B cell (primary cell): ENCODE data around the gene NR2E1. TPM values are rescaled to one million over a fixed set of nuclear protein-coding genes. Genes with fewer than 3 reads are reported as not detected.

ENCODE experiments used
- ATAC-seq: fragments of 200-7000 bp; cut with Tn5 transposase; one replicate; pipeline ENCODE4 v1.10.0; 2021; ENCODE audit warnings: low read depth, mild to moderate bottlenecking, moderate number of reproducible peaks, moderate library complexity
- CTCF ChIA-PET: fragments of 350-600 bp; sonication (Branson Sonifier 250); formaldehyde crosslinking; loops from one replicate; lab custom pipeline; 2021; ENCODE audit warnings: antibody characterized with exemption, inconsistent platforms; lab: Charles Lee
- POLR2A ChIA-PET: fragments of 350-600 bp; sonication (Branson Sonifier 250); formaldehyde crosslinking; loops from one replicate; lab custom pipeline; 2021; ENCODE audit warnings: antibody characterized with exemption; lab: Charles Lee
- DNase-seq: peaks from one replicate; pipeline ENCODE4 v3.0.0; 2013
- H2AFZ ChIP-seq: 2 replicates; pipeline ENCODE4 v1.6.1; 2012; ENCODE audit warnings: mild to moderate bottlenecking, low read depth, low read length; ENCODE audit not compliant: insufficient read depth, poor library complexity, severe bottlenecking
- H3K27ac ChIP-seq, 2 donors: 1 replicate in 1 of 2; 2 replicates in 1 of 2; pipeline ENCODE4 v1.5.1; 2012 to 2013; ENCODE audit warnings: low read length in 2 of 2, mild to moderate bottlenecking in 2 of 2, moderate library complexity in 1 of 2
- H3K27me3 ChIP-seq, 4 experiments: fragments of 200-600 bp in 1 of 4; sonication (generic) in 1 of 4; replicated peaks in 1 of 4; 1 replicate in 2 of 4; 2 replicates in 2 of 4; pipeline versions ENCODE4 v1.6.1 to v1.7.0; 2013 to 2016; ENCODE audit warnings: low read length in 3 of 4, mild to moderate bottlenecking in 2 of 4, mixed read lengths in 1 of 4, moderate library complexity in 1 of 4; ENCODE audit not compliant: insufficient read depth in 4 of 4, control insufficient read depth in 3 of 4; ENCODE audit errors: control extremely low read depth in 1 of 4
- H3K36me3 ChIP-seq, 2 experiments: replicated peaks in 1 of 2; 1 replicate in 1 of 2; 2 replicates in 1 of 2; pipeline versions ENCODE4 v1.6.1 to v1.7.1; 2013; ENCODE audit warnings: low read length in 1 of 2; ENCODE audit not compliant: insufficient read depth in 2 of 2, control insufficient read depth in 1 of 2; ENCODE audit errors: control extremely low read depth in 1 of 2, extremely low read depth in 1 of 2
- H3K4me1 ChIP-seq, 2 donors: fragments of 200-600 bp in 1 of 2; sonication (generic) in 1 of 2; 1 replicate in 1 of 2; 2 replicates in 1 of 2; pipeline versions ENCODE4 v1.5.1 to v1.6.1; 2013 to 2017; ENCODE audit warnings: low read length in 2 of 2; ENCODE audit not compliant: control insufficient read depth in 2 of 2, insufficient read depth in 2 of 2
- H3K4me2 ChIP-seq: replicated peaks from 2 replicates; pipeline ENCODE3; 2012; ENCODE audit warnings: mild to moderate bottlenecking, low read depth, low read length; ENCODE audit not compliant: poor library complexity, severe bottlenecking
- H3K4me3 ChIP-seq, 5 experiments: fragments of 200-600 bp in 1 of 5; sonication (generic) in 1 of 5; 1 replicate in 3 of 5; 2 replicates in 2 of 5; pipeline versions ENCODE4 v1.5.1 to v1.7.0; 2011 to 2016; ENCODE audit warnings: low read length in 4 of 5, mild to moderate bottlenecking in 4 of 5, low read depth in 2 of 5, control low read depth in 1 of 5, moderate library complexity in 1 of 5; ENCODE audit not compliant: insufficient read depth in 1 of 5; ENCODE audit errors: control extremely low read depth in 1 of 5, extremely low read depth in 1 of 5
- H3K79me2 ChIP-seq: fragments of 200-600 bp; sonication (generic); one replicate; pipeline ENCODE4 v1.6.0; 2016; ENCODE audit warnings: low read length; ENCODE audit not compliant: control insufficient read depth, insufficient read depth
- H3K9ac ChIP-seq: fragments of 200-600 bp; sonication (generic); 2 replicates; pipeline ENCODE4 v1.6.1; 2017; ENCODE audit warnings: mild to moderate bottlenecking, low read length, moderate library complexity
- H3K9me3 ChIP-seq, 3 donors: one replicate each; pipeline versions ENCODE4 v1.6.1 to v1.7.1; 2013; ENCODE audit warnings: low read length in 2 of 3; ENCODE audit not compliant: control insufficient read depth in 2 of 3, insufficient read depth in 1 of 3; ENCODE audit errors: control extremely low read depth in 1 of 3
- H4K20me1 ChIP-seq: 2 replicates; pipeline ENCODE4 v1.6.0; 2012; ENCODE audit warnings: mild to moderate bottlenecking, low read length; ENCODE audit not compliant: insufficient read depth, control insufficient read depth, poor library complexity, severe bottlenecking
- H3K27ac Mint-ChIP-seq: one replicate; pipeline ENCODE4 v1.8.0; 2021; ENCODE audit warnings: mixed read lengths
- H3K27me3 Mint-ChIP-seq: one replicate; pipeline ENCODE4 v1.8.0; 2021; ENCODE audit warnings: mixed read lengths
- H3K4me1 Mint-ChIP-seq: one replicate; pipeline ENCODE4 v1.8.0; 2021; ENCODE audit warnings: mixed read lengths
- H3K4me3 Mint-ChIP-seq: one replicate; pipeline ENCODE4 v1.8.0; 2021; ENCODE audit warnings: mixed read lengths
- H3K9me3 Mint-ChIP-seq: one replicate; pipeline ENCODE4 v1.8.0; 2022; ENCODE audit warnings: mixed read lengths; ENCODE audit not compliant: insufficient read depth
- EZH2 ChIP-seq: IDR thresholded peaks from 2 replicates; pipeline ENCODE4 v1.6.1; 2012; ENCODE audit warnings: borderline replicate concordance, low read depth, mild to moderate bottlenecking, moderate library complexity, low read length; ENCODE audit not compliant: insufficient read depth, poor library complexity, severe bottlenecking
- WGBS: methylation state at CpG from one replicate; pipeline ENCODE4 v1.1.5; 2013; ENCODE audit warnings: missing lambda C conversion rate; ENCODE audit not compliant: insufficient coverage; 5-methylcytosine and 5-hydroxymethylcytosine counted together
- intact Hi-C: fragments of 100-400 bp; cut with micrococcal nuclease; formaldehyde crosslinking; loops from one replicate; pipeline ENCODE4 v1.10.0; 2022
- polyA plus RNA-seq: library from polyadenylated mRNA; depleted of rRNA; stranded (reverse); fragments of >200 nt; gene quantifications from 2 replicates; pipeline ENCODE4 v1.2.3, GENCODE V29; 2012
- total RNA-seq, 2 donors: library from RNA; stranded (reverse); fragments of 120-200 nt in 1 of 2; gene quantifications; 1 replicate in 1 of 2; 2 replicates in 1 of 2; pipeline versions ENCODE4 v1.2.3 to v1.2.4, GENCODE V29; 2013 to 2022
- TF ChIP-seq, protein P1 (sequence below): fragments of 200-600 bp; IDR thresholded peaks from one replicate; pipeline ENCODE4 v1.8.0; 2022; ENCODE audit warnings: antibody characterized with exemption, mild to moderate bottlenecking

The NR2E1 gene
- total and polyA plus RNA-seq, 2 donors (not counting 1 experiment from before 2014, with no cell fraction given) = not detected

DNA sequence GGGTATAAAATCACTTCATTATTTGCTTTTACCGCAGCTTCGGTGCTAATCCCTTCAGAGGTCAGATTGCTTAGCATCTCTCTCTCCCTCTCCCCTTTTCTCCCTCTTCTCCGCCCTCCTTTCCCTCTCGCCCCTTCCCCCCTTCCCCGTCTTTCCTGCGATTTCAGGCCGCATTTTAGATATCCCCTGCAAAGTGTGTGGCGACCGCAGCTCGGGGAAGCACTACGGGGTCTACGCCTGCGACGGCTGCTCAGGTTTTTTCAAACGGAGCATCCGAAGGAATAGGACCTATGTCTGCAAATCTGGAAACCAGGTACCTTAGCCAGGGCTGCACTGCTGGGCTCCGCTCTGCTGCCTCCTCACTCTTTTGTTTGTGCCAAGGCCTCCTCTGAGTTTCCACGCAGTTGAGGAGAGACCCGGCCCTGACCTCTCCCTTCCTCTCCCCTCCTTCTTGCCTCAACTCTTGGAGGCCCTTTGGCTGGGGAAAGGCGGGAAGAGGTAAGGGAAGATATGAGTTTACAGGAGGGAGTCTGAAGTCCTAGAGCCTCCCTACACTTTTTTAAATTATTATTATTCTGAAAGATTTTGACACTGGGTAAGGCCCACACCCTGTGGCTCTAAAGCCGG, 5.6 kb downstream of the NR2E1 start:
- ATAC-seq (no peak), DNase-seq (peak; percentile 39)
- H3K79me2 ChIP-seq = no peaks in the 10 kb centered on the region
- WGBS = 15% methylated on average over 18 of the region's 21 CpGs
- peaks cover 66% of the 10 kb centered on the region for H3K27me3 Mint-ChIP-seq
- no peaks in the 10 kb centered on the region for H3K36me3 ChIP-seq
- no peak overlapping the region for H3K4me3 ChIP-seq
- TF ChIP-seq, protein P1, sequence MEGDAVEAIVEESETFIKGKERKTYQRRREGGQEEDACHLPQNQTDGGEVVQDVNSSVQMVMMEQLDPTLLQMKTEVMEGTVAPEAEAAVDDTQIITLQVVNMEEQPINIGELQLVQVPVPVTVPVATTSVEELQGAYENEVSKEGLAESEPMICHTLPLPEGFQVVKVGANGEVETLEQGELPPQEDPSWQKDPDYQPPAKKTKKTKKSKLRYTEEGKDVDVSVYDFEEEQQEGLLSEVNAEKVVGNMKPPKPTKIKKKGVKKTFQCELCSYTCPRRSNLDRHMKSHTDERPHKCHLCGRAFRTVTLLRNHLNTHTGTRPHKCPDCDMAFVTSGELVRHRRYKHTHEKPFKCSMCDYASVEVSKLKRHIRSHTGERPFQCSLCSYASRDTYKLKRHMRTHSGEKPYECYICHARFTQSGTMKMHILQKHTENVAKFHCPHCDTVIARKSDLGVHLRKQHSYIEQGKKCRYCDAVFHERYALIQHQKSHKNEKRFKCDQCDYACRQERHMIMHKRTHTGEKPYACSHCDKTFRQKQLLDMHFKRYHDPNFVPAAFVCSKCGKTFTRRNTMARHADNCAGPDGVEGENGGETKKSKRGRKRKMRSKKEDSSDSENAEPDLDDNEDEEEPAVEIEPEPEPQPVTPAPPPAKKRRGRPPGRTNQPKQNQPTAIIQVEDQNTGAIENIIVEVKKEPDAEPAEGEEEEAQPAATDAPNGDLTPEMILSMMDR = no peak
- no peak for TF ChIP-seq EZH2
- peaks cover 59 to 80% of the 10 kb centered on the region in 2 donors for H3K4me1 ChIP-seq
- H3K9me3 Mint-ChIP-seq = no peaks in the 10 kb centered on the region
- no peak overlapping the region for H3K4me2 ChIP-seq
- ChIA-PET POLR2A (no interaction called here), CTCF (interaction anchor here (3.4 kb wide), 1 partner anchor 321 kb away, joined by 13 read pairs; no protein-coding TSS in a partner anchor)
- H3K9me3 ChIP-seq = peaks cover 0 to 76% (median 10%) of the 10 kb centered on the region in 3 donors
- H3K4me3 Mint-ChIP-seq = no peak overlapping the region
- peak overlapping the region; percentile 35 for H3K27ac Mint-ChIP-seq
- no peak overlapping the region for H2AFZ ChIP-seq
- intact Hi-C loops = no loop called here
- H3K9ac ChIP-seq = no peak overlapping the region
- H4K20me1 ChIP-seq = peaks cover 12% of the 10 kb centered on the region
- no peak overlapping the region for H3K27ac ChIP-seq
- peaks cover 54% of the 10 kb centered on the region for H3K4me1 Mint-ChIP-seq
- H3K27me3 ChIP-seq = peaks cover 3 to 95% (median 85%) of the 10 kb centered on the region in 4 experiments

DNA sequence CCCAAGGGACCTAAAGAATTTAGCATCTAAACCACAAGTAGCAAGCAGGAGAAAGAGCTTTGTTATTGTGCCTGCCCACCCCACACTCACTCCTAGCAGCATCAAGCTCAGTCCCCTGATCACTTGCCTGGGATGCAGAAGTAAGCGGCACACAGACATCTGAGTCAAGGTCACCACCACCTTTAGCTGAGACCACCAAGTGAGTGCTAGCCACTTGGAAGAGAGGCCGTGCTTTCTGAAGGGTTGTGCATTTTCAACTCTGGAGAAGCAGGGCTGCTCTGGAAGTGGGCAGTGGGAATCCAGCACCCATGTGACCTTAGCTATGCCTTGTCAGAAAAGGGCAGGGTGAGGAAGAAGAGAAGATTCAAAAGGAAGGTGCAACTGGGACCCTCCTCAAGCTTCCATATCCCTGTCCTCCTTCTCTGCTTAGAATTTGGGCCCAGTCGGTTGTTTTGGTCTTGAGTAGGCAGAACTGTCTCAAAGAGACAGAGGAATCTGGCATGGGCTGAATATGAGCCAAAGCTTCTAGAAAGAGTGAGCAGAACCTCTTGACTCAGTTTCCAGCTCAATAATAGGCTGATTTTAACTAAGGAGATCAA, 6.2 kb downstream of the NR2E1 start:
- DNase-seq = peak; percentile 20
- H3K9ac ChIP-seq = no peak overlapping the region
- no peak overlapping the region for H3K4me3 Mint-ChIP-seq
- no peaks in the 10 kb centered on the region for H3K36me3 ChIP-seq
- ATAC-seq = no peak
- intact Hi-C loops = loop anchor here (2.0 kb wide), 2 partner anchors 13 to 57 kb away; no protein-coding TSS in a partner anchor
- TF ChIP-seq, protein P1 = no peak
- TF ChIP-seq EZH2 = no peak
- H3K4me1 ChIP-seq = peaks cover 54 to 79% of the 10 kb centered on the region in 2 donors
- ChIA-PET POLR2A (no interaction called here), CTCF (no interaction called here)
- H3K27ac Mint-ChIP-seq = no peak overlapping the region
- H4K20me1 ChIP-seq = peaks cover 6% of the 10 kb centered on the region
- H3K4me3 ChIP-seq = no peak overlapping the region
- no peaks in the 10 kb centered on the region for H3K9me3 Mint-ChIP-seq
- no peak overlapping the region for H3K27ac ChIP-seq
- peaks cover 0 to 74% (median 10%) of the 10 kb centered on the region in 3 donors for H3K9me3 ChIP-seq
- H3K4me1 Mint-ChIP-seq = peaks cover 51% of the 10 kb centered on the region
- no peaks in the 10 kb centered on the region for H3K79me2 ChIP-seq
- H3K27me3 Mint-ChIP-seq = peaks cover 66% of the 10 kb centered on the region
- peaks cover 3 to 97% (median 85%) of the 10 kb centered on the region in 4 experiments for H3K27me3 ChIP-seq
- no peak overlapping the region for H3K4me2 ChIP-seq
- no peak overlapping the region for H2AFZ ChIP-seq
- 50% methylated on average over 1 of the region's 3 CpGs for WGBS
